ENCODE results near the gene KRT23. TPM values are rescaled to one million over a fixed set of nuclear protein-coding genes. Genes with fewer than 3 reads are reported as not detected.
"Not testable (repeated sequence)": the region's sequence is repeated elsewhere in the genome, so short reads cannot be mapped to it uniquely, and the experiment has no call there.

The KRT23 gene
- total RNA-seq, 1 experiment from 2014 or later, result 0.07 TPM

DNA sequence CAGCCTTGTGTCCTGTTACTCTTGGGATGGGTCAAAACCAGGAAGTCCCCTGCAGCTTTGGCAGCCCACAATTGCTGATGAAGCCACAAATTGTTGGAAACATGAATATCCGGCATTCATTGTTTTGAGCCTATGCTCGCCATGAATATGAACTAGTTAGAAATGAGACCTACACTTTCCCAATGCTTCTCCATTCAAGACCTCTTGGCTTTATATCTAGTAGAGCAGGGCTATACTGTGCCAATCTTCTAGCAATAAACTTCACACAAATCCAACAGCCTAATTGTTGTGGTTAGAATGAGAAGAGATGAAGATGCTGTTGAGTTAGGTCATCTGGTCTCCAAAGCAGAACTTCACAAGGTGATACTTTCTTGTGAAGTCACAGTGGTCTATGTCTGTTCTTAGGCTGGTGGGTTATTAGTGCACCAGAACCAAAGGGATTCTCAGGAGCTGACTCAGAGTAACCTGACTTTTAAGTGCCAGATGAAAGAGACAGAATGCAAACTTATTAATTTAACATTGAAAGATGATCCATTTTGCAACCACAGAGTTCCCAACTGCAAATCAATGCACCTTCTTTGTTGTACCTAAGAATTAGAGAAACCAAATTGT, 13.7 kb upstream of the KRT23 start:
- no peak for DNase-seq (ENCODE audit: extremely low read depth, low read depth)

DNA sequence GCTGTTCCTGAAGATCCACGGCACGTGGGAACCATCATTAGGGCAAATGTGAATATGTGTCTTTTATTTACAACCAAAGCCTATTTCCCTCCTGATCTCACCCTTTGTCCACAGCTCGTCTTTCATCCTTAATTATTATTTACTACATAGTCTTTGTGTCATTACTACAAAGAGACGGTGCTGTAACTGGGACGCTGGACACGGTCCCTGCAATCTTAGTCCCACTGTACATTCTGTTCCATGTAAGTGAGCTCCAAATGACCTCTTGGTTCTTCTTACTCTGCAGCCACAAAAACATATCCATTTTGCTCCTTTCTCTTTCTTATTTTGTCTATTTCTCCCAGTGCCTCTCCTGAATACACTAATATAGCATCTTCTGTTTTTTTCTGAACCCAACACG, 12.7 kb upstream of the KRT23 start:
- DNase-seq (ENCODE audit: extremely low read depth, low read depth), result no peak

DNA sequence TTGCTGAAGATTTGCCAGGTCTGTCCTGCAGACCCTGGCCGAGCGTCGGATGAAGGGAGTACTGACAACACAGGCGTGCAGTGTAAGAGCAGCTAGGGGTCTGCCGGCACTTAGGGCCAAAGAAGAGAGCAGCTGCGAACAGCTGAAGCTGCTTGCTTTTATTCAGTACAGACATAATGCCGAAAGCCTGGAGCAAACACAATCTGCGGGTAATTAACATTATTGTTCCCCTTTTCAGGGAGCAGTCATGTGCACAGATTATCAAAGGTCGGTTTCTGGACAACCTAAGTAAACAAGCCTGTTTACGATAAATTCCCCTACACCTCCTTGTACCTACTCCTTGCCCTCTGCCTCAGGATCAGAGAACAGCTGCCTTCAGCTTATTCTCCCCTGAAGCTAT, 12.0 kb upstream of the KRT23 start:
- no peak for DNase-seq (ENCODE audit: extremely low read depth, low read depth)

DNA sequence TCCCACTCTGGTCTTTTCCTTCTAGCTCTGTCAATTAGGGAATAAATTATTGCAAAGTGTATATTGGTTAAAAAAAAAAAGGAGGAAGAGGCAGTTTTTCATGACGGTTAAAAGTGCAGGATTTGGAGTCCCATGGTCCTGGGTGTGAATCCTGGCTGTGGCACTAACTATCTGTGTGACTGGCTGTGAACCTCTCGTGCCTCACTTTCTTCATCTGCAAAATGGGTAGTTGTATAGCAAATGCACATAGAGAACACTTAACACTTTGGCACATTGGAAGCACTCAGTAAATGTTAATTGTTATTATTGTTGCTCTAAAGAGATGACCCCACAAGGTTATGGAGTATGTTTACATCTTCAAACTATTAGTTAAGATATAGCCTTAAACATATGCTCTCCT, 10.5 kb upstream of the KRT23 start:
- no peak for DNase-seq (ENCODE audit: extremely low read depth, low read depth)

DNA sequence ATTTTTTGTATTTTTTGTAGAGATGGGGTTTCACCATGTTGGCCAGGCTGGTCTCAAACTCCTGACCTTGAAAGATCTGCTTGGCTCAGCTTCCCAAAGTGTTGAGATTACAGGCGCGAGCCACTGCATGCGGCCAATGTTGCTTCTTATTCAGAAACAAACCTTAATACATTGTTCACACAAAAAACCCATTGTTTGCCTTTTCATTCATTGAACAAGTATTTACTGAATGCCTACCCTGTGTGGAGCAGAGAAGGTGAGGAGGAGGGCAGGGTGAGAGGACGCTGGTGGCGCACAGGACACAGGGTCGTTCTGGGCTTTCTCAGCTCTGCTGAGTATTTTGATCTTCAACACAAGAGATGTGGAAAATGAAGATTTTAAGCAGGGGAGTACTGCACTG, 8.0 kb upstream of the KRT23 start:
- no peak for DNase-seq (ENCODE audit: extremely low read depth, low read depth)

DNA sequence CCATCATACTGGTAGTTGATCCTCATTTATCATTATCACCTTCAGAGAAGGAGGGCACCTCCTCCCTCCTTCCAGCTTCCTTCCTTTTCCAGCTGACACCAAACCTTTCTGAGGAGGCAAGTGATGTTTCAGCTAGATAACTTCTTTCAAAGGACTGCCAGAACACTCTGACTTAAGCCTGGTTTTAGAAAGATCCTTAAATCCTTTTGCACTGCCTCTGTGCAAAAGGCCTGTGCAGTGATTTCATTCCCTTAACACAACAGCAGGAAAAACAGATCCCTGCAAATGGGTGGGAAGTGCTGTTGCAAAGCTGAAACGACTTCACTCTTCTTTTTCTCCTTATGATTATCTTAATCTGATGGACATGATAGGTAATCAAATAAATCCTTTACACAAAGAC, 7.1 kb upstream of the KRT23 start:
- no peak for DNase-seq (ENCODE audit: extremely low read depth, low read depth)

DNA sequence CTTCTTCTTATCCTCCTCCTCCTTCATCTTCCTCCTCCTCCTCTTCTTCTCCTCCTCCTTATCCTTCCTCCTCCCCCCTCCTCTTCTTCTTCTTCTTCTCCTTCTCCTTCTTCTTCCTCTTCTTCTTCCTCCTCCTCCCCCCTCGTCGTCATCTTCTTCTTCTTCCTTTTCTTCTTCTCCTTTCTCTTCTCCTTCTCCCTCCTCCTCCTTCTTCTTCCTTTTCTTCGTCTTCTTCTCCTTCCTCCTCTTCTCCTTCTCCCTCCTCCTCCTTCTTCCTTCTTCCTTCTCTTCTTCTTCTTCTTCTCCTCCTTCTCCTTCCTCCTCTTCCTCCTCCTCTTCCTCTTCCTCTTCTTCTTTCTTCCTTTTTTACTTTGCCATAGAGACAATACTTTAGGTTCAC, 5.1 kb upstream of the KRT23 start:
- DNase-seq (ENCODE audit: extremely low read depth, low read depth), result no peak

DNA sequence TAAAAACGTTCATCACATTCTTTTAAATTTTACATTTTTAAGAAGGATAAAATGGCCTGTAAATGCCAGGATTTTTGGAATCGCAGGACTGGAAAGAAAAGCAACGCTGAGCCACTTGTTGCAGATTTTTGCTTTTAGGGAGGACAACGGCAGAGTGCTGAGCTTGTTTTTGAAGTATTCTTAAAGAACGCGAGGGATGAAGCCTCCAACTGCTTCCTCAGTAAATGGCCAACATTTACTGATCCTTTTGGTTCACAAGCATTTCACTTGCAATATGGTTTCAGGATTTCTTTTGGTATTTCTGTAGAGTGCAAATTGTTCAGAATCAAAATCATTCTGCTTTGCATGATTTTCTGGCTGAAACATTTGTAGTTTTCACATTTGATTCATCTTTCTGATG, 2.8 kb upstream of the KRT23 start:
- DNase-seq (ENCODE audit: extremely low read depth, low read depth), result no peak

DNA sequence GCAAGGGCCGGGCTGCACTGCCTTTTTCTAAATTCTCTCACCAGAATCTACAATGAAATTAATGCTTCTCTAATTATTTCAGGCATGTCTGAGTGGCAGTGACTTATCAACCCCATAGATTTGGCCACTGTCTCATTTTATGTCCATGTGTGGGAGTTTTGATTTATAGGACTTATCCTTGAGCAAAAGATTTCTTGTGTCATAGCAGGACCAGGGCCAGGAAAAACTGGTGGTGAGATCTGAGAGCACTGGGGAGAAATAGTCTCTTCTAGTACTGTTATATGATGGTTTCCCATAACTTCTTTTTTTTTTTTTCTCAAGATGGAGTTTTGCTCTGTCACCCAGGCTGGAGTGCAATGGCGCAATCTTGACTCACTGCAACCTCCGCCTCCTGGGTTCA, 1.5 kb upstream of the KRT23 start:
- no peak for DNase-seq (ENCODE audit: extremely low read depth, low read depth)

DNA sequence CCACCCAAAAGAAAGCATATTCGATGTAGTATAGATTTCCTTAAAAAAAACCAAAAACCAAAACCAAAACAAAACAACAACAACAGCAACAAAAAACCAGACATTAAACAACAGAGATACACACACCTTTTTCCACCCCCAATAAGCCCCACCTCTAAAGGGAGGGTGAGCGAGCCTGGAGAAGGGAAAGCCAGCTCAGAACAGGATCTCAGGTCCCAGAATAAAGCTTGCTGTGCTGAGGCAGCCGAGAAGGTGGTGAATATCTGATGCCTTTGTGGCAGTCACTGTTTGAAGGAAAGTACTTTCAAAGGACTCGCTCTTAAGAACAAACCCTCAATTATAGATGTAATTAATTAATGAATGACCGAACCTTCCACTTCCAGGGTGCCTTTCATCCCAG, 470 bp downstream of the KRT23 start:
- no peak for DNase-seq (ENCODE audit: extremely low read depth, low read depth)

DNA sequence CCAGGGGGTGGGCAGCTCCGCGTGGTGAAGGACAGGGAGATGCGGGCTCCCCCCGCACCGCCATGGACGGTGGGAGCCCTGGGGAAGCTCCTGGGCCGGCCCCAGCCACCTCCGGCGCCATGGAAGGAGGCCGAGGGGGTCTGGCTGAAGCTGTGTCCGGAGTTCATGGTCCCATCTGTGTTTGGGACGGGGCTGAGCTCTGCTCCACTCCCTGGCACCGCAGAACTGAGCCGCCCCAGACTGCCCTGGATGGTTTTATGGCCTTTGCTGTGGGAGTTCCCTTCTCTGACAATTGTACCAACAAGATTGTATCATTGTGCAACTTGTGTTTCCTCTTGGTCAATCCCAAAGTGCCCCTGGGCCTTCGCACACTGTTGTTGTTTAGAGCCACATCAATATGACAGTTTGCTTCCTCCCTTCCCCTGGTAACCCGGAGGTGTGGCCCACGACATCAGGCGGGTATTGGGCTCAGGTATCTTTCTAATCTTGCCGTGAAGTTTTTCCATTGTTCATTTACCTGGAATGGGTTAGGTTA, 942 bp downstream of the KRT23 start:
- DNase-seq (ENCODE audit: extremely low read depth, low read depth), result no peak

DNA sequence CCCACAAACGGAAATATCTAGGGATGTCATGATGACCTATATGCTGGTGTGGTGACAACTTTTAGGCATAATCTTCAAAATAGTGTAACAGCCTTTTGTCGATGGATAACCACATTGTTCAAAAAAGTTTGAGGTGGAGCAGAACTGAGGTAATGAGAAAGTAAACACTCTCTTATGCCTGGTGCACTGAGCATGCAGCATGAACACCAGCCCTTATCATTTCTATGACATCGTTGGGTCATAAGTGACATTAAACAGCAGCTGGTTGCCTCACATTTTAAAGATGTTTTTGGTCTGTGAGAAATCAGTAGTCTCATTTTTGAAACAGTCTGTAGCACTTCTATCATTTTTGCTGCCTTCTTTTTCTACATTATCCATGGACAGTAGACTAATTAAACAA, 1.8 kb downstream of the KRT23 start:
- no peak for DNase-seq (ENCODE audit: extremely low read depth, low read depth)

DNA sequence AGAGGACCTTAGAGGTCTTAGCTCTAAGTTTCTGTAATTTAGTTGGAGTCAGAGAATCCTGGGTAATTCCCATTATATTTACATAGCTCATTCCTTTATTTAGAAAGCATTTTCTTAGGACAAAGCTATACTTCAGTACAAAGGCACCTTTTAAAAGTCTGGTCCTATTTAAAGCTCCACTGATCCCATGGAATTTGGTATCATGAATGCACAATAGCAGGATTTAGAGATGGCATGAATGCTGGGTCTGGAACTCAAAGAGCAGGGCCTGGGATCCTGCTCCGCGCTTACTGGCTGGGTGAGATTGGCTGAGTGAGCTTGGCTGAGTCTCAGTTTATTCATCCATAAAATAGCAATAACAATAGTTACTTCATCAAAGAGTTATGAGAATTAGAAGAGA, 4.8 kb downstream of the KRT23 start:
- no peak for DNase-seq (ENCODE audit: extremely low read depth, low read depth)

DNA sequence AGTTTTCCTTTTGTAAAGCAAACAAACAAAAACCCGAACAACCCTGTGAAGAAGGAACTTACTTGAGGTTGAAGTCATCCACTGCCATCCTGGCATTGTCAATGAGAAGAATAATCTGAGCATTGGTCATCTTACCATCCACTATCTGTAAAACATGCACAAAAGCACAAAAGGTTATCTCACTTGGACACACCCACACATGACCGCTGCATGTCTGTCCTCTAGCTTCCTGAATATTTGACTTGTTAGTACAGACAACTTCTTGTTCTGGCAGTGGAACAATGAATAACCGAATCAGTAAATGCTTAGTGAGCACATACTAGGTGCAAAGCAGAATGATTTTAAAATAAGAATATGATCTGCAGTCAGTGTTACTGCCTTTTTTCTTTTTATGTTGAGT, 6.1 kb downstream of the KRT23 start:
- no peak for DNase-seq (ENCODE audit: extremely low read depth, low read depth)

DNA sequence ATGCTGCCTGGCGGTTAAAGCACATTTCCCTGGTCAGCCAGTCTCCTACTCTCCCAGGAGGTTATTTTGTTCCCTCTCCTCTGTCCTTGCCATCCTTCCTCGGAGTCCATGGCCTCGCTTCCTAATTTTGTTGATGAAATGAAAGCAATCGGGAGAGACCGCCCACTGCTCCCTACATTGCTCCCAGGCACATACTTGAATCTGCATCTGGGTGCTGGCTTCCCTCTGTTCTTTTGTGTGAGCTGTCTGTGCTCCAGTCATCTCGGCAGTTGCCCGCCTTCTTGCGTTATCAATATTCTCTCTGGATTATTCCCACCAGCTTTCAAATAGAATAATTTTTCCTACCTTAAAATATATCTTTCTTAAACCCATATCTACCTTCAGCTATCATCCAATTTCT, 11.1 kb downstream of the KRT23 start:
- DNase-seq (ENCODE audit: extremely low read depth, low read depth), result no peak

DNA sequence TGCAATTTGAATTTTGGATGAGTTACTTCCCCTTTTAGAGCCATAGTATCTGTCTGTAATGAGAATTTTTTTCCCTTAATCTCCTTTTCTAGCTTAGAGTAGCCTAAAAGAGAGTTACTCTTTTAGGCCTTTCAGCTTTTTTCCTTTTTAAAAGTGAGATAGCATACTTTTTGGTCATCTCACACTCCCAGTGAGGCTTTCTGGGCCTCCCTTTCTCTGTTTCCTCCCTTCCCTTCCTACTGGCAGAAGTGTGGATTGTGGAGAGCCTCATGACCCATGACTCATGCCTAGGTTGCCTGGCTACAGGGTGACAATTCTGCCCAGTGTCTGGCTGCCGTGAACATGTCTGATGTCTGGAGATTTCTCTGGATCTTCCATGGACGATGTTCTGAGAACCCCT, 15.2 kb downstream of the KRT23 start:
- DNase-seq (ENCODE audit: extremely low read depth, low read depth), result peak; percentile 38

DNA sequence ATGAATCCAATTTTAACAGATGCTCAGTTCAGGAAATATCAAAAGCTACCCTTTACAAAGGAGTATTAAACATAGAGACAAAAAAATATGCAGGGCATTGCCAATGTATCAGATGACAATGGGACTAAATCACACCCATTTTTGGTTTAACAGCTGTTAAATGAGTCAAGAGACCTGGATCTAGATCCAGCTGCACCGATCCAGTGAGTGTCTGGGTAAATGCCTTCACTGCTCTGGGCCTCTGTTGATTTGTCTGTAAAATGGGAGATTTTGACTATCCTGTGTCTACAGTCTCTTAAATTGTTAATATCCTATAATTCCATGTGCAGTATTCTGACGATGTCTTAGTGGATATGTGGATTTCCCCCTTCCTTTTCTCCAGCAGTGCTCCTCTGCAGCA, 16.4 kb downstream of the KRT23 start:
- DNase-seq (ENCODE audit: extremely low read depth, low read depth), result no peak

DNA sequence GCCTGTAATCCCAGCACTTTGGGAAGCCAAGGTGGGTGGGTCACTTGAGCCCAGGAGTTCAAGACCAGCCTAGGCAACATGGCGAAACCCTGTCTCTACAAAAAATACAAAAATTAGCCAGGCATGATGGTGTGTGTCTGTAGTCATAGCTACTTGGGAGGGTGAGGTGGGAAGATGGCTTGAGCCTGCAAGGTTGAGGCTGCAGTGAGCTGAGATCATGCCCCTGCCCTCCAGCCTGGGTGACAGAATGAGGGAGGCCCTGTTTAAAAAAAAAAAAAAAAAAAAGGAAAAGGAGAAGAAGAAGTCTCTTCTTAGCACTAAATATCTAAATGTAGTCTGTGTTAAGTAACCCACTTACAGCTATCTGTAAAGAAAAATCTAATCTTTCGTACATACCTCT, 20.3 kb downstream of the KRT23 start:
- not testable (repeated sequence) for DNase-seq (ENCODE audit: extremely low read depth, low read depth)

DNA sequence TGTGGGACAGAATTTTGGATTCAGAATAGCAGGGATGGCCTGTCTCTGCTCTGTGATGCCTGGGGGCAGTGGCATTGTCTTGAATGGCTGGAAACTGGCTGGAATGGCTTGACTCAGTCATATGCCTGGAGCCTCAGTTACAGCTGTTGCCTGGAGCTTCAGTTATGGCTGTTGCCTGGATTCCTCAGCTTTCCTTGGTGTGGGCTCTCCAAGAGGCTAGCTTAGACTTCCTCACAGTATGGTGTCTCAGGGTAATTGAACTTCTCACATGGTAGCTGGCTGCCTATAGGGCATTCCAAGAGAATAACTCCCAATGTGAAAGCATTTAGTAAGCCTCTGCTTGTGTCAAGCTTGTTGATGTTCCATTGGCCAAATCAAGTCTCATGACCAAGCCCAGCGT, 21.1 kb downstream of the KRT23 start:
- DNase-seq (ENCODE audit: extremely low read depth, low read depth), result no peak

DNA sequence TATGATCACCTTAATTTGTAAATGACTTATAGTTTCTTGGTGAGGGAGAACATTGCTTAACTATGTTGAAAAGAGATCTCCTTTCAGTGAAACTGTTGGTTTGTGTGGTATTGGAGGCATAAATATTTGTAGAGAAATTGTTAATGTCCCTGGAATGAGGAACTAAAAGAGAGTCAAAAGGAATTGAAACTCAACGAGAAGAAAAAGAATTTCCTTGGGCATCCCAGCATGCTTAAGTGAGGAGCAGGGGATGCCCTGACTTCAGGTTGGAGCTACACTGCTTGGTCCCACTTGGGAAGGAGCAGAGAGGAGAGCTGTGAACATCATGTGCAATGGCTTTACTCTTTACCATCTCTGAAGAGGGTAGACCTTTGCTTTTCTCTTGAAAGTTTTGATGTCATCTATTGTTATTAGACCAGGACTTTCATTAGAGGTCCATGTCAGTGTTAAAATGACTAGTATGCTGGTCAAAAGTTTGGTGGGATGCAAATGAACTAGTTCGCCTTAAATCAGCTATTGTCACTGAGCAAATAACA, 21.7 kb downstream of the KRT23 start:
- no peak for DNase-seq (ENCODE audit: extremely low read depth, low read depth)

DNA sequence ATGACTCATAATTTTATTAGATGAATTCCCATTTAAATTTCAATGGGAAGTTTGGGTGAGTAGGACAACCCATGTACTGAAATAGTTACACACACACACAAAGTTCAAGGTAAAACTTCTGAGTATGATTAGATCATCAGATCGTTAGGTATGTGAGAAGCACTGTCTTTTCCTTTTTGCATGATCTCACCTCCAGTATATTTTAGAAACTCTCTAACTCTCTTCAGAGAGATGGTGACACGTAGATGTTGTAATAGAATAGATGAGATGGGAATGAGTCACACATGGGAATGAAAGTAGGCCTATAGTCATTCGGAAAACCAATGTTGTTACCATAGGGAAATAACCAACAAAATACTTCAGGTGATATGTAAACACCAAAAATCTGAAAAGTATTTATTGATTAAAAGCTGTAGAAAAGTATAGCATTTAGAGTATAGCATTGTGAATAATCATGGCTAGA, 22.2 kb downstream of the KRT23 start:
- DNase-seq (ENCODE audit: extremely low read depth, low read depth), result peak; percentile 9

DNA sequence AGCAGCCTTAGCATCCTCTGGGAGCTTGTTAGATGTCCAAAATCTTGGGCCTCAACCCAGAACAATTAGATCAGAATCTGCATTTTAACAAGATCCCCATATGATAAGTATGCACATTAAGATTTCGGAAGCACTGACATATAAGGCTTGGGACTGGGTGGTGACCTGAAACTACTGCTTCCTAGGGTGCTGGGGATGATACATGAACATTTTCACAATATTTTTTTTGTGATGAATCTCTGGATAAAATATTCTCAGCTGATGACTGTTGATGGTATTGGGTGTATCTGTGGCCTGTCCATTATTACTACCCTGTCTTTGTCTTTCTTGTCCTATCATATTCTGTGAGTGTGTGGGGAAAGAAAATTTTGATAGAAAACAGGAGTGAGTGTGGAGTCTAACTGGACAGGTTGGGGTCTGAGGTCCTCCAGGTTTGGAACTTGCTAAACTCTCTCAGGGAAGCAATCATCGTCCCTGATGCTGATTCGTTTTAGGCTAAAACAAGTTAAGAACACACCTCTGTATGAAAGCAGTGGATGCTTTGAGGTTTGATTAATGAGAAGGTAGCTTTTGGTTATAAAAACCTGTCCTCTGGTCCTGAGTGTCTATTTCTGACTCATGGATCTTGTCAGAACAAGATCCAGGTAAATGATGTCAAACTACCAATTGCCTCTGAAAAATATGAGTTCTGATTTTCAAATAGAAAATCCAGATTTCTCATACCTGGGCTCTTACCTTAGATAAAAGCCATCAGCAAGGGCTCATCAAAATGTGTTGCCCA, 23.2 kb downstream of the KRT23 start:
- DNase-seq (ENCODE audit: extremely low read depth, low read depth), result no peak
